Upper lobe of left lung (tissue), 6 donors: ENCODE results near the gene KCNK4. TPM values are rescaled to one million over a fixed set of nuclear protein-coding genes. Genes with fewer than 3 reads are reported as not detected.

ENCODE experiments used
- ATAC-seq, 2 donors: fragments of 200-7000 bp; cut with Tn5 transposase; one replicate each; pipeline ENCODE4 v1.9.1; 2022; ENCODE audit warnings: mild to moderate bottlenecking in 2 of 2, moderate library complexity in 2 of 2; ENCODE audit not compliant: low FRiP score in 2 of 2
- DNase-seq, 2 donors: peaks; one replicate each; pipeline ENCODE4 v3.0.0-alpha.2; 2019 to 2020
- H3K27ac ChIP-seq, 4 donors: fragments of 200-600 bp; sonication (generic); one replicate each; pipeline ENCODE4 v1.5.1; 2016 to 2019
- H3K27me3 ChIP-seq, 4 donors: fragments of 200-600 bp; sonication (generic); one replicate each; pipeline ENCODE4 v1.5.1; 2017 to 2019
- H3K36me3 ChIP-seq, 4 donors: fragments of 200-600 bp; sonication (generic); one replicate each; pipeline ENCODE4 v1.5.1; 2016 to 2019
- H3K4me1 ChIP-seq, 4 donors: fragments of 200-600 bp; sonication (generic); one replicate each; pipeline ENCODE4 v1.5.1; 2018 to 2019
- H3K4me3 ChIP-seq, 4 donors: fragments of 200-600 bp; sonication (generic); one replicate each; pipeline ENCODE4 v1.5.1; 2017 to 2019; ENCODE audit warnings: mild to moderate bottlenecking in 2 of 4, moderate library complexity in 1 of 4
- H3K9me3 ChIP-seq, 4 donors: fragments of 200-600 bp; sonication (generic); one replicate each; pipeline ENCODE4 v1.5.1; 2018 to 2019
- EP300 ChIP-seq, 4 donors: sonication (generic); formaldehyde crosslinking; IDR thresholded peaks; one replicate each; pipeline ENCODE4 v1.5.1; 2017; ENCODE audit warnings: antibody characterized with exemption in 4 of 4, control low read depth in 2 of 4
- POLR2A ChIP-seq, 4 donors: fragments of 450-650 bp; IDR thresholded peaks; one replicate each; pipeline ENCODE4 v1.5.1; 2016 to 2017; ENCODE audit warnings: antibody characterized with exemption in 4 of 4, mild to moderate bottlenecking in 2 of 4
- POLR2AphosphoS5 ChIP-seq, 2 donors: sonication (generic); formaldehyde crosslinking; IDR thresholded peaks; one replicate each; pipeline ENCODE4 v1.5.1; 2017; ENCODE audit warnings: antibody characterized with exemption in 2 of 2
- WGBS, 2 donors: methylation state at CpG; one replicate each; pipeline ENCODE4 v1.1.5; 2017 to 2018; 5-methylcytosine and 5-hydroxymethylcytosine counted together
- total RNA-seq, 6 donors: library from RNA; depleted of rRNA in 4 of 6; stranded (reverse); fragments of >200 nt in 4 of 6; gene quantifications; one replicate each; pipeline versions ENCODE4 v1.1.0 to v1.2.1, GENCODE V29; 2016 to 2021
- TF ChIP-seq, protein P1 (sequence below), 6 experiments: fragments of 450-650 bp in 4 of 6; fragments of 200-600 bp in 2 of 6; sonication (generic) in 2 of 6; IDR thresholded peaks; one replicate each; pipeline ENCODE4 v1.5.1; 2016 to 2019; ENCODE audit warnings: antibody characterized with exemption in 6 of 6
- donor health status: DM: no; HTN: no; CAD: no; lungs with moderate emphysema.
- donor health status: DM: no; HTN: yes; CAD: no; lungs with severe emphysema.

KCNK4 gene
- total RNA-seq, 6 donors from 2014 or later = 0.17 to 0.55 (median 0.26) TPM; not detected in 3

DNA sequence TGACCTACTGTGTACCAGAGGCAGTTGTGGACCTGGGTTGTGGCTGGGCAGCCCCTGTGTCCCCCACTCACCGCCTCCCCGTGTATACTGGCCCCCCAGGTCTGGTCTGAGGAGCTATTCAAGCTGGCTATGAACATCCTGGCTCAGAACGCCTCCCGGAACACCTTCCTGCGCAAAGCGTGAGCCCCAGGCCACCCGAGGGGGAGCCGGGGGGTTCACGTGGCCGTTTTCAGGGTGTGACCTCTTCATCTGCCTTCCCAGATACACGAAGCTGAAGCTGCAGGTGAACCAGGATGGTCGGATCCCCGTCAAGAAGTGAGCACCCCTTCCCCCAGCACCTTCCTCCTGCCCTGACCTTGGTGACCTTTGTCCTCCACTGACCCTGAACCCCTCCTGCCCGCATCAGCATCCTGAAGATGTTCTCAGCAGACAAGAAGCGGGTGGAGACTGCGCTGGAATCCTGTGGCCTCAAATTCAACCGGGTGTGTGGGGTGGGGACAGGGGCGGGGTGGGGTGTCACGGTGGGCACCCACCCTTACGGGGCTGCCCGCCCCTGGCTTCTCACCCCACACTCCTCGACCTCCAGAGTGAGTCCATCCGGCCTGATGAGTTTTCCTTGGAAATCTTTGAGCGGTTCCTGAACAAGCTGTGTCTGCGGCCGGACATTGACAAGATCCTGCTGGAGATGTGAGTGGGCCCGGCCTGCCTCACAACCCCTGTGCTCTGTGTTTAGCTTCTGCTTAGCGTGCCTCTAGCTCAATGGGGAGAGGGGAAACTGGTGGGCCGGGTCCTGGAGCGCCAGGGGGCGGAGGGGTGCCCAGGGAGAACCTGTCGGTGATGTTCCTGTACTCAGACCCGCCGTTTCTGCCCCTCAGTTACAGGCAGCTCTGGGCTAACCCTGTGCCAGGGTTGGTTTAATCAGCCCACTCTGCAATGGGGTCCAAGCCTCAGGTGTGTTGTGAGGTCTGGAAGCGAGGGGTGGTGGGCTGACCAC lies 35.7 kb upstream of the KCNK4 start:
- Histone ChIP-seq H3K27ac (no peak overlapping the region), H3K4me3 (no peak overlapping the region), H3K36me3 (peaks cover 15 to 62% (median 56%) of the 10 kb centered on the region in 4 donors), H3K27me3 (no peaks in the 10 kb centered on the region), H3K9me3 (no peaks in the 10 kb centered on the region), H3K4me1 (peaks cover 19 to 36% (median 28%) of the 10 kb centered on the region in 4 donors)
- no peak for ATAC-seq
- TF ChIP-seq POLR2AphosphoS5 (IDR thresholded peaks at IDR 0.05) (no peak), EP300 (IDR thresholded peaks at IDR 0.05) (no peak), POLR2A (IDR thresholded peaks at IDR 0.05) (no peak)
- TF ChIP-seq, protein P1, sequence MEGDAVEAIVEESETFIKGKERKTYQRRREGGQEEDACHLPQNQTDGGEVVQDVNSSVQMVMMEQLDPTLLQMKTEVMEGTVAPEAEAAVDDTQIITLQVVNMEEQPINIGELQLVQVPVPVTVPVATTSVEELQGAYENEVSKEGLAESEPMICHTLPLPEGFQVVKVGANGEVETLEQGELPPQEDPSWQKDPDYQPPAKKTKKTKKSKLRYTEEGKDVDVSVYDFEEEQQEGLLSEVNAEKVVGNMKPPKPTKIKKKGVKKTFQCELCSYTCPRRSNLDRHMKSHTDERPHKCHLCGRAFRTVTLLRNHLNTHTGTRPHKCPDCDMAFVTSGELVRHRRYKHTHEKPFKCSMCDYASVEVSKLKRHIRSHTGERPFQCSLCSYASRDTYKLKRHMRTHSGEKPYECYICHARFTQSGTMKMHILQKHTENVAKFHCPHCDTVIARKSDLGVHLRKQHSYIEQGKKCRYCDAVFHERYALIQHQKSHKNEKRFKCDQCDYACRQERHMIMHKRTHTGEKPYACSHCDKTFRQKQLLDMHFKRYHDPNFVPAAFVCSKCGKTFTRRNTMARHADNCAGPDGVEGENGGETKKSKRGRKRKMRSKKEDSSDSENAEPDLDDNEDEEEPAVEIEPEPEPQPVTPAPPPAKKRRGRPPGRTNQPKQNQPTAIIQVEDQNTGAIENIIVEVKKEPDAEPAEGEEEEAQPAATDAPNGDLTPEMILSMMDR (IDR thresholded peaks at IDR 0.05) = no peak
- peak in 1 of 2 donors; percentile 59 for DNase-seq
- 89 to 93% methylated on average over 22 to 35 of the region's 35 CpGs for WGBS, 2 donors

DNA sequence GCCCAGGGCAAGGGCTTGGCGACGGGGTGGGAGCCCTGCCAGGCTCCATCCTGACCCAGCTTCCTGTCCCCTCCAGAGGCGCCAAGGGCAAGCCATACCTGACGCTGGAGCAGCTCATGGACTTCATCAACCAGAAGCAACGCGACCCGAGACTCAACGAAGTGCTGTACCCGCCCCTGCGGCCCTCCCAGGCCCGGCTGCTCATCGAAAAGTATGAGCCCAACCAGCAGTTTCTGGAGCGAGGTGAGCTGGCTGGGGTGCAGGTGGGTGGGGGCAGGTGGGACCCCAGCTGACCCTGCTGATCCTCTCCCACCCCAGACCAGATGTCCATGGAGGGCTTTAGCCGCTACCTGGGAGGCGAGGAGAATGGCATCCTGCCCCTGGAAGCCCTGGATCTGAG lies 34.8 kb upstream of the KCNK4 start:
- Histone ChIP-seq H3K36me3 (peaks cover 15 to 69% (median 59%) of the 10 kb centered on the region in 4 donors), H3K4me3 (no peak overlapping the region)
- WGBS, 2 donors = 83 to 87% methylated on average over 4 to 15 of the region's 15 CpGs

DNA sequence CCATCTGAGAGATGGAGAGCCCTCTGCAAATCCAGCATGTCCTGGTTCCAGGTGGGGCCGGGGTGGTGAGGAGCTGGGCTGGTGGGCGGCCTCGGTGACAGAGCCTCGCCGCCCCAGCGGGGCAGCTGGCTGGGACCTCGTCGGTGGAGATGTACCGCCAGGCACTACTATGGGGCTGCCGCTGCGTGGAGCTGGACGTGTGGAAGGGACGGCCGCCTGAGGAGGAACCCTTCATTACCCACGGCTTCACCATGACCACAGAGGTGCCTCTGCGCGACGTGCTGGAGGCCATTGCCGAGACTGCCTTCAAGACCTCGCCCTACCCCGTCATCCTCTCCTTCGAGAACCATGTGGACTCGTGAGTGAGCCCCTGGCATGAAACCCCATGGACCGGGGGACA lies 32.7 kb upstream of the KCNK4 start:
- no peaks in the 10 kb centered on the region for H3K9me3 ChIP-seq
- ATAC-seq (no peak), DNase-seq (peak in 1 of 2 donors; percentile 72)
- TF ChIP-seq EP300 (IDR thresholded peaks at IDR 0.05) = no peak
- 94 to 95% methylated on average over 9 to 24 of the region's 24 CpGs for WGBS, 2 donors
- H3K4me3 ChIP-seq = no peak overlapping the region
- no peaks in the 10 kb centered on the region for H3K27me3 ChIP-seq
- peaks cover 0 to 11% (median 4%) of the 10 kb centered on the region in 4 donors for H3K4me1 ChIP-seq
- H3K27ac ChIP-seq = no peak overlapping the region
- peaks cover 19 to 89% (median 80%) of the 10 kb centered on the region in 4 donors for H3K36me3 ChIP-seq

More for the DNA sequence above, 34.8 kb upstream of the KCNK4 start:
- peaks cover 13 to 28% (median 21%) of the 10 kb centered on the region in 4 donors for H3K4me1 ChIP-seq
- DNase-seq (peak in 1 of 2 donors; percentile 75), ATAC-seq (no peak)
- H3K27ac ChIP-seq = no peak overlapping the region
- no peak for TF ChIP-seq EP300 (IDR thresholded peaks at IDR 0.05)
- TF ChIP-seq POLR2A (IDR thresholded peaks at IDR 0.05) = no peak
- TF ChIP-seq, protein P1 (IDR thresholded peaks at IDR 0.05) = no peak
- TF ChIP-seq POLR2AphosphoS5 (IDR thresholded peaks at IDR 0.05) = no peak
- H3K27me3 ChIP-seq = no peaks in the 10 kb centered on the region
- H3K9me3 ChIP-seq = no peaks in the 10 kb centered on the region

DNA sequence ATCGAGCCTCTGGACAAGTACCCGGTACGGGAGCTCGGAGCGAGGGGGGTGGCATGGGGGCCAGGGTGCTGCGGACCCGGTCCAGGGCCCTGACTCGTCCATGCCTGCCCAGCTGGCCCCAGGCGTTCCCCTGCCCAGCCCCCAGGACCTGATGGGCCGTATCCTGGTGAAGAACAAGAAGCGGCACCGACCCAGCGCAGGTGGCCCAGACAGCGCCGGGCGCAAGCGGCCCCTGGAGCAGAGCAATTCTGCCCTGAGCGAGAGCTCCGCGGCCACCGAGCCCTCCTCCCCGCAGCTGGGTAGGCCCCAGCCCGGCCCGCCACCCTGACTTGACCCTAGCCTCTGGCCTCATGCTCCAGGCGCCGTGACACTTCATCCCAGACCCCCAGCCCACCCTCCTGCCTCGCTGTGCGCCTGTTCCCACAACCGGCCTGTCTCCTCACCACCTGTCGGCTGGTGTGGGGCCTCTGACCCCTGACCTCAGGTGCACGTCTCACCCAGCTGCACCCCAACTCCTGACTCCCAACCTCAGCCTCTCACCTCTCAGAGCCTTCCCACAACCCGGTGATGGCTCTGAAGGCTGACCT lies 32.1 kb upstream of the KCNK4 start:
- H3K27me3 ChIP-seq = no peaks in the 10 kb centered on the region
- H3K27ac ChIP-seq = no peak overlapping the region
- peaks cover 0 to 4% (median under 1%) of the 10 kb centered on the region in 4 donors for H3K4me1 ChIP-seq
- H3K36me3 ChIP-seq = peaks cover 19 to 96% (median 87%) of the 10 kb centered on the region in 4 donors
- no peak for ATAC-seq
- 96 to 97% methylated on average over 25 to 31 of the region's 32 CpGs for WGBS, 2 donors
- H3K4me3 ChIP-seq = no peak overlapping the region
- peak in 1 of 2 donors; percentile 83 for DNase-seq
- TF ChIP-seq EP300 (IDR thresholded peaks at IDR 0.05) (no peak), POLR2A (IDR thresholded peaks at IDR 0.05) (no peak), POLR2AphosphoS5 (IDR thresholded peaks at IDR 0.05) (no peak)
- TF ChIP-seq, protein P1 (IDR thresholded peaks at IDR 0.05) = no peak
- no peaks in the 10 kb centered on the region for H3K9me3 ChIP-seq

DNA sequence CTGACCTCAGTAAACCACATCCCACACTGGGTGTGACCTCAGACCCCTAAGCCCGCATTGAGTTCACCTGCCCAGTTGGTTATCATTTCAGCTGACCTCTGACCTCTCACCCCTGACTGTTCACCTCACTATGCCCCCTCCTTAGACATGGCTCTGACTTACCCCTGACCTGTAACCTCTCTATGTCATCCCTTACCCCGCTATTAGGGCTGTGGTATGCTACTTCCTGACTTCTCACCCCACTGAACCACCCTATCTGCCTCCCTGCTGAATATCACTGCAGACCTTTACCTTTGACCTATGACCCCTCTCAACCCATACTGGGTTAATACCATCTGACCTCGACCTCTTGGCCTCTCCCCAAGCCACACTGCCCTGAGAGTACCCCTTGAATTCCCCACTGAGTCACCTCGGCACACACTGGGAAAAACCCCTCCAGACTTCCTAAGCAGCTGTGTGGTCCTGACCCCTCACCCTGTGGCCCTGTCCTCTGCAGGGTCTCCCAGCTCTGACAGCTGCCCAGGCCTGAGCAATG lies 31.5 kb upstream of the KCNK4 start:
- Histone ChIP-seq H3K9me3 (no peaks in the 10 kb centered on the region), H3K27ac (no peak overlapping the region), H3K27me3 (no peaks in the 10 kb centered on the region), H3K36me3 (peaks cover 19 to 96% (median 85%) of the 10 kb centered on the region in 4 donors), H3K4me3 (no peak overlapping the region), H3K4me1 (no peaks in the 10 kb centered on the region)
- ATAC-seq (no peak), DNase-seq (no peak)
- TF ChIP-seq POLR2A (IDR thresholded peaks at IDR 0.05) (no peak), EP300 (IDR thresholded peaks at IDR 0.05) (no peak), POLR2AphosphoS5 (IDR thresholded peaks at IDR 0.05) (no peak)
- TF ChIP-seq, protein P1 (IDR thresholded peaks at IDR 0.05) = no peak
- WGBS, 2 donors = 88 to 91% methylated on average over 4 of the region's 4 CpGs
